Mesodermal cell (in vitro differentiated cells): ENCODE results near the gene DGKI.

Experiments used
- H3K27ac ChIP-seq: 2 replicates; pipeline ENCODE4 v1.7.0; 2013; ENCODE audit warnings: mild to moderate bottlenecking, low read depth, low read length, moderate library complexity; ENCODE audit not compliant: severe bottlenecking
- H3K36me3 ChIP-seq: 2 replicates; pipeline ENCODE4 v1.7.1; 2013; ENCODE audit warnings: mild to moderate bottlenecking, low read length, moderate library complexity; ENCODE audit not compliant: control insufficient read depth, insufficient read depth
- H3K4me1 ChIP-seq: one replicate; pipeline ENCODE4 v1.7.1; 2013; ENCODE audit warnings: mild to moderate bottlenecking, low read length; ENCODE audit not compliant: insufficient read depth, control insufficient read depth, poor library complexity, severe bottlenecking
- H3K4me3 ChIP-seq: 2 replicates; pipeline ENCODE4 v1.7.0; 2013; ENCODE audit warnings: low read length, control low read depth, mild to moderate bottlenecking; ENCODE audit not compliant: insufficient read depth, poor library complexity, severe bottlenecking; ENCODE audit errors: extremely low read depth
- H3K9me3 ChIP-seq: 2 replicates; pipeline ENCODE4 v1.7.1; 2013; ENCODE audit warnings: mild to moderate bottlenecking, low read length, moderate library complexity; ENCODE audit not compliant: control insufficient read depth
- WGBS, 2 experiments: methylation state at CpG; one replicate each; pipeline ENCODE4 v1.1.5; 2013; ENCODE audit warnings: missing lambda C conversion rate in 2 of 2; ENCODE audit not compliant: insufficient coverage in 2 of 2; 5-methylcytosine and 5-hydroxymethylcytosine counted together

Gene DGKI

DNA sequence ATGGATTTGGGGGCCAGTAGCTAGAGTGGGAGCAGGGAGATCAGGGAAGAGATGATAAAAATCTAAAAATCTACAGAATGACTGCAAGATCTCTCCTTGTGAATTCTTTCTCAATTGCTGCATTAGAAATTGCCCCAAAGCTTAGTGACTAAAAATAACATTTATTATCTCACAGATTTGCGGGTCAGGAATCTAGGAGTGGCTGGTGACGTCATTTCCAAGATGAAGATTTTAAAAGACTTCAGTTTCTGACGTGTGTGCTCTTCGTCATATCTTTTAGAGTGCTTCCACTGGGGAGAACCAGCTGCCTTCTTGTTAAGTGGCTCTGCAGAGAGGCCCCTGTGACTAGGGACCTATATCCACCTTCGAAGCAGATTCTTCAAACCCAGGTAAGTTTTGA, 112.6 kb downstream of the DGKI start:
- Histone ChIP-seq H3K4me1 (no peaks in the 10 kb centered on the region), H3K36me3 (no peaks in the 10 kb centered on the region), H3K27ac (no peak overlapping the region), H3K9me3 (no peaks in the 10 kb centered on the region), H3K4me3 (no peak overlapping the region)
- WGBS, 2 experiments: 92 to 94% methylated on average over 4 to 5 of the region's 5 CpGs

DNA sequence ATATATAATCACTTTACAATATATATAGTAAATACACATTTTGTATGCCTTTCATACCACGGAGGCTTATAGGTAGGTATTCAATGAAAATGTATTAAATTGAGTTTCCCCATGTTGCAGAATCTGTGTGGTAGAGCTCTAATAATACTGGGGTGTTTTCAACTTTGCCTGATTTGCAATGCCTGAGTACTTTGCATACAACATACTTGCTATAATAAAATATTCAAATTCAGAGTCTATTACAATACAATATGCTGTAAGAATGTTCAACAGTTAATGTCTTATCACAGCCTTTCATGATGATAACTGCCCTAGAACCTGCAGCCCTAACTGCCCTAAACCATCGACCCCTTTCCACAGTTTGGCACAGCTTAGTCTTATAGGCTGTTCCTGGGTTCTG, 114.6 kb downstream of the DGKI start:
- no peaks in the 10 kb centered on the region for H3K9me3 ChIP-seq
- H3K36me3 ChIP-seq: no peaks in the 10 kb centered on the region
- no peaks in the 10 kb centered on the region for H3K4me1 ChIP-seq
- WGBS, 2 experiments: 83% methylated on average over 1 of the region's 2 CpGs; no CpG with 5 or more reads in 1 of the 2 experiments
- H3K27ac ChIP-seq: no peak overlapping the region
- no peak overlapping the region for H3K4me3 ChIP-seq

DNA sequence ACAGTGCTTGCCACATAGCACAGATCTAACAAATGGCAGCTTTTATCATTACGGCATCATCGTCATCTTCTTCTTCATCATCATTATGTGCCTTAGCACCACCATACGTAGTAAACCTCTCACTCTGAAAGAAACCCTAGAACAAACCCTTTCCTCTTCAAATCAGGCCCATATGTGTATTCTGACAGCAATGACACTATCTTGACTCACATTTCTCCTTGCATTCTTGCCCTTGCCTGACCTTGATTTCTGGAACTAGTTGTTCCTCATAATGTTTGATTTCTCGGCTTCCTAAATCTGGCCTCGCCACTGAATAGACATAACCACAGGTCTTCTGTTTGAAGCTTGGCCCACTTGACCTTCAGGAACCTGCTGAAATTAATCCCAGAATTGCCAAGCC, 115.3 kb downstream of the DGKI start:
- Histone ChIP-seq H3K4me3 (no peak overlapping the region), H3K27ac (no peak overlapping the region), H3K9me3 (no peaks in the 10 kb centered on the region), H3K4me1 (no peaks in the 10 kb centered on the region), H3K36me3 (no peaks in the 10 kb centered on the region)
- WGBS, 2 experiments: 90 to 92% methylated on average over 5 of the region's 5 CpGs

DNA sequence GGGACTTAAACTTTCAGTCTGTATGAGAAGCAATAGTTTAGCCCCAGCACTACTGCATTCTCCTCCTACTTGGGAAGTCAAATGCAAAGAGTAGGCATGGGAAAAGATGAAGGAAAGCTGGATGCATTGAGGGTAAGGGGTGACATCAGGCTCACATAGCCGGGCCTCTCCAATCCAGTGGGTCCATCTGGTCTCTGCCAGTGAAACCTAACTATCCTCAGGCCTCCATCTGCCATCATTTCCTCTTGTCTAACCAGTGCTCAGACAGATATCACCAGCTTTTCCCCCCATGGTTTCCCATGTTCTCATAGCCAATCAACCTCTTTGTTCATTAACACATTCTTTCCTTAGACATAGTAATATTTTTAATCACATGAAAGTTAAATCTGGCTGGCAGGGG, 118.3 kb downstream of the DGKI start:
- Histone ChIP-seq H3K9me3 (no peaks in the 10 kb centered on the region), H3K27ac (no peak overlapping the region), H3K36me3 (no peaks in the 10 kb centered on the region), H3K4me1 (no peaks in the 10 kb centered on the region), H3K4me3 (no peak overlapping the region)
- 100% methylated on average over 1 of the region's 1 CpG; no CpG with 5 or more reads in 1 of the 2 experiments for WGBS, 2 experiments

DNA sequence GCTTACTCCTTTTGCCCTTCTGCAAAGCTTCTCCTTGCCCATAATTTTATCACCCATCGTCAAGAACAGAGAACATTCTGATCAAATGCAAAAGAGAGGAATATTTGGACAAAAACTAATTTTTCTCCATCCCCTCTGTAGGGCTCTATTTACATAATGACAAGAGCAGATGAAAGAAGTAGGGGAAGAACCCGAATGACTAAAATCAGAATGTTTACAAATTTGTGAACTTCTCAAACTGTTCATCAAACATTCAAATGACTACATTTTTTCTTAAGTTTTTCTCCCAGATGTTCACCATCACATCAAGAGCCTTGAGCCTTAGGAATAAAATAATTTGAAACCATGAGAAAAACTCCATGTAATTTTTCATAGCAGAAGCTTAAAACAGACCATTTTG, 119.4 kb downstream of the DGKI start:
- Histone ChIP-seq H3K4me3 (no peak overlapping the region), H3K27ac (no peak overlapping the region), H3K4me1 (no peaks in the 10 kb centered on the region), H3K9me3 (no peaks in the 10 kb centered on the region), H3K36me3 (no peaks in the 10 kb centered on the region)
- WGBS, 2 experiments: 100% methylated on average over 1 of the region's 2 CpGs; no CpG with 5 or more reads in 1 of the 2 experiments

DNA sequence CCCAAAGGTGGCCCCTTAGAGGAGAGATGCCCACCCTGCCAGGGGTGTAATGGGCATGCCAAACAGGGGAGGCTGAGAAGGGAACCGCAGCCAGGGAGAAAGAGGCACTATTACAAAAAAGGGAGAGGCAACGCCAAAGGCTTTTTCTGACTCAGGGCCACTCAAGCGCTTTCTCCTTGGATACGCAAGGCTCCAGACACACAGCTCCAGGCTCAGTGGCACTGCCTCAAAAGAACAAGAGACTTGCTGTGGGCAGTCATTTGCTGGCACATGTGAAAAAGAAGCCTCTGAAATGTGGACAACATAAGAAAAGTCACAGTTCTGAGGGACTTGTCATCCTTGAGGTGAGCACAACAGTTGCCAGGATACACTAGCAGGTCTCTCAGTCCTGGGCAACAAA, 128.4 kb downstream of the DGKI start:
- WGBS, 2 experiments: 74 to 87% methylated on average over 3 to 4 of the region's 4 CpGs
- Histone ChIP-seq H3K9me3 (no peaks in the 10 kb centered on the region), H3K4me1 (no peaks in the 10 kb centered on the region), H3K36me3 (no peaks in the 10 kb centered on the region), H3K27ac (no peak overlapping the region), H3K4me3 (no peak overlapping the region)

DNA sequence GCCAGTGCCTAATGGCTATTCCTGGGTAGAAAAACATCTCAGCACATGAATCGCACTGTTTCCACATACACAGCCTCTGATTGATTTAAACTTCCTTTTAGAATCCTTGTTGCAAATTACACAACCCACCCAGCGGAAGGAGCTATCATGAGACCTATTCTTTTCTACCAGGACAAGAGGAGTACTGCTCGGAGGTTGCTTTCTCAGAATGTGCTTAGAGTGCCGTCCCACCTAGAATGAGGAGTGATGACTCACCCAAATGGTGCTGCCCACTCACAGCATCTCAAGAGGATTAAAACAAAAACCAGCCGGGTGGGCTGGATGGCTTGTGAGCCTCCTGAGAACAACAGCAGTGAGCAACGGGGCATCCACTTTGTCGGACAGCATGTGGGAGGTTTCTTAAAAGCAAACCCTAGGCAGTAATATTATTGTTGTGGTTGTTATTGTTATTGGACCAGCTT, 128.9 kb downstream of the DGKI start:
- Histone ChIP-seq H3K36me3 (no peaks in the 10 kb centered on the region), H3K9me3 (no peaks in the 10 kb centered on the region), H3K4me1 (no peaks in the 10 kb centered on the region), H3K4me3 (no peak overlapping the region), H3K27ac (no peak overlapping the region)
- WGBS, 2 experiments: 24 to 45% methylated on average over 4 to 5 of the region's 7 CpGs

DNA sequence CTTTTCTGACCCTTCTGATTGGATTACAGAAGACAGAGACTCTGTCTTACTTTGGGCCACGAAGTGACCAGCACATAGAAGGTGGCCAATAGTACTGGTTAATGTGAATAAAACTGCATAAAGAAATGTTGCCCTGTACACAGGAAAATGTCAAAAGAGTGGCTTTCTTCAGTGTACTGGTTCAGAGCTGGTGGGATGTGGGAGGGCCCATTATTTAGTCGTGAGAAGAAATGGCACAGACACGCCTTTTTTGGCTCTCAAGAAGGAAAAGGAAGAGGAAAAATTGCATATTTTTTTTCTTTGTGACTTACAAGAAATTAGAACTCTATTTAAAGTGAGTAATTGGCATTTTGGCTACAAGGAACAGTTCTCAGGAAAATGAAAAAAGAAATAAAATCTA, 129.7 kb downstream of the DGKI start:
- H3K4me3 ChIP-seq: no peak overlapping the region
- no peaks in the 10 kb centered on the region for H3K4me1 ChIP-seq
- no peaks in the 10 kb centered on the region for H3K36me3 ChIP-seq
- H3K27ac ChIP-seq: no peak overlapping the region
- 76 to 84% methylated on average over 2 to 3 of the region's 3 CpGs for WGBS, 2 experiments
- no peaks in the 10 kb centered on the region for H3K9me3 ChIP-seq

DNA sequence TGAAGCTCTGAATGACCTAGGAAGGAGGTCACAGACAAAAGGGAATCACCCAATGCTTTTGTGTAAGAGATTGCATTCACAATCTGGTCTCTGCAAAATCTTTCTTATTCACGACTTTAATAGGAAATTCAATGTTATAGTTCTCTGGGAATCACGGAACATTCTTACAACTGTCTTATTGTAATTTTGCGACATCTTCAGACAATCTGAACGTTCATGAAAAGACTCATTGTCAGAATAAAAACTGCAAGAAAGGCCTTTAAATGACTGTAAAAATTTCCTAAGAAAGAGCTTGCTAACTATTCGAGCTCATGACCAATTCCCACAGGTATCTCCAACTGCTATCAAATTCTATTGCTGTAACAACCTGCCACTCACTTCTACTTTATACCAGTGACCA, 130.7 kb downstream of the DGKI start:
- WGBS, 2 experiments: 83 to 100% methylated on average over 1 to 4 of the region's 5 CpGs
- no peaks in the 10 kb centered on the region for H3K36me3 ChIP-seq
- H3K27ac ChIP-seq: no peak overlapping the region
- H3K9me3 ChIP-seq: no peaks in the 10 kb centered on the region
- no peaks in the 10 kb centered on the region for H3K4me1 ChIP-seq
- H3K4me3 ChIP-seq: no peak overlapping the region

DNA sequence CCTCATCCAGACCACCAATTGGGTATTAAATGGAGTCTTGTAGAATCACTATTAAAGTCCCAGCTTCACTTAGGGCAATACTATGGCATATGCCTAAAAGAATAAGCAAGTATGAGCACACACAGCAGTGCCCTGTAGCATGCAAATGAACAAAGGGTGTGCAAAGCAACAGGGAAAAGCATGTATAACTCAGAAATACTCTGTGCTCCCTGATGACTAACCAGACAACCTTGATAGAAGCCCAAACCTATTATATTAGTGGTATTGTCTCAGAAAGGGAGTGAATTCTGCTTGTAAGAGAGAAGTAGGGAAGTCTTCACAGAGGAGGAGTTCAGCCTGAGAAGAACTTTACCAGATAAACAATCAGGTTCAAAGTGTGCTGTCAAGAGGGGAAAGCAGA, 131.2 kb downstream of the DGKI start:
- Histone ChIP-seq H3K4me1 (no peaks in the 10 kb centered on the region), H3K4me3 (no peak overlapping the region)

DNA sequence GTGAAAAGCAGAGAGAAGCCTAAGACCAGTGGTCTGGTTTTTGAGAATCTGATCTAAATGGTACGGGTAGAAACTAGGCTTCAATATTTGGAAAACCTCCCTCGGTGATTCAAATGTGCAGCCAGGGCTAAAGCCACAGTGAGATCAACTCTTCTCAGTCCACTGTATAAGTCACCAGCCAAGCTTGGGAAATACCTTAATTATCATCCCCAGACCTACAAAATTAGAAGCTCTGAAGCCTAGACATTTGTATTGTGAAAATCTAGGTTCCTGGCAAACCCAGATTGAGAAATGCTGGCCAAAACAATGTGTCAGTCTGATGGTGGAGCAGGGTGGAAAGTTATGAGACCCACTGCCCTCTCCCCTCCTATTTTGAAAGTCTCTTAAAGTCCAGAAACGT, 131.7 kb downstream of the DGKI start:
- Histone ChIP-seq H3K4me1 (no peaks in the 10 kb centered on the region), H3K4me3 (no peak overlapping the region), H3K27ac (no peak overlapping the region), H3K9me3 (no peaks in the 10 kb centered on the region), H3K36me3 (no peaks in the 10 kb centered on the region)
- WGBS, 2 experiments: 83 to 100% methylated on average over 1 to 2 of the region's 3 CpGs

More for the DNA sequence above, 131.2 kb downstream of the DGKI start:
- no peaks in the 10 kb centered on the region for H3K9me3 ChIP-seq
- no peak overlapping the region for H3K27ac ChIP-seq
- H3K36me3 ChIP-seq: no peaks in the 10 kb centered on the region
